ENCODE measurements around the gene VPS4A.

Gene VPS4A

GRCh38 chr16:69307856-69308255 is 3.3 kb upstream of the VPS4A start:
- no peak overlapping the region for H3K4me3 ChIP-seq (ENCODE audit: insufficient read length, low read depth)
- DNase-seq (ENCODE audit: low read depth, low spot score), result no peak
- H3K9me3 ChIP-seq (ENCODE audit: insufficient read depth, low read length), result no peaks in the 10 kb centered on the region
- TF ChIP-seq SUZ12 (IDR thresholded peaks at IDR 0.05; ENCODE audit: extremely low read depth, insufficient read depth, insufficient read length) (no peak), ZNF274 (IDR thresholded peaks at IDR 0.05; ENCODE audit: low read depth, low read length) (no peak), YY1 (IDR thresholded peaks at IDR 0.05; ENCODE audit: insufficient read depth, insufficient read length) (no peak)
- H3K27me3 ChIP-seq (ENCODE audit: insufficient read depth, insufficient read length), result no peaks in the 10 kb centered on the region
- no peaks in the 10 kb centered on the region for H3K4me1 ChIP-seq (ENCODE audit: insufficient read depth, insufficient read length)
- H3K9ac ChIP-seq (ENCODE audit: insufficient read length, low read depth), result no peak overlapping the region
- peaks cover 16% of the 10 kb centered on the region for H3K36me3 ChIP-seq (ENCODE audit: insufficient read depth, insufficient read length, low read length)

DNA sequence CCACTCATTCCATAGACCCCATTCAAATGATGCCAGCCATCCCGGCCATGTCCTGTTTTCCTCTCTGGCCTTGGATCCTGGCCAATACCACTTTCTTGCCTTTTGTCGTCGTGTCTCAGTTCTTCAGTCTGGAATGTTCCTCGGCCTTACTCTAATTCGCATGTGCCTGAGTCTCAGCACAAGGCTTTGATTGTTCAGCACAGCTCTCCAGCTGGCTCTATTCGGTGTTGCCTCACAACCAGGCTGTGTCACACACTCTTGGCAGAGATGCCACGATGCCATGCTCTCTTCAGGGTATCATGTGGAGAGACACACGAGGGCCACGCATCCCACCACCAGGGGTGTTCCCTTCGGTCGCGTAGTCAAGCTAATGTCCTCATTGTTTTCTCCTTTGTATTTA is 1.8 kb upstream of the VPS4A start:
- Histone ChIP-seq H3K27me3 (ENCODE audit: insufficient read depth, insufficient read length) (no peaks in the 10 kb centered on the region), H3K9ac (ENCODE audit: insufficient read length, low read depth) (no peak overlapping the region), H3K9me3 (ENCODE audit: insufficient read depth, low read length) (no peaks in the 10 kb centered on the region), H3K36me3 (ENCODE audit: insufficient read depth, insufficient read length, low read length) (peaks cover 25% of the 10 kb centered on the region), H3K4me1 (ENCODE audit: insufficient read depth, insufficient read length) (no peaks in the 10 kb centered on the region), H3K4me3 (ENCODE audit: insufficient read length, low read depth) (no peak overlapping the region)
- no peak for TF ChIP-seq YY1 (IDR thresholded peaks at IDR 0.05; ENCODE audit: insufficient read depth, insufficient read length)
- TF ChIP-seq SUZ12 (IDR thresholded peaks at IDR 0.05; ENCODE audit: extremely low read depth, insufficient read depth, insufficient read length), result no peak
- no peak for TF ChIP-seq ZNF274 (IDR thresholded peaks at IDR 0.05; ENCODE audit: low read depth, low read length)
- DNase-seq (ENCODE audit: low read depth, low spot score), result no peak

DNA sequence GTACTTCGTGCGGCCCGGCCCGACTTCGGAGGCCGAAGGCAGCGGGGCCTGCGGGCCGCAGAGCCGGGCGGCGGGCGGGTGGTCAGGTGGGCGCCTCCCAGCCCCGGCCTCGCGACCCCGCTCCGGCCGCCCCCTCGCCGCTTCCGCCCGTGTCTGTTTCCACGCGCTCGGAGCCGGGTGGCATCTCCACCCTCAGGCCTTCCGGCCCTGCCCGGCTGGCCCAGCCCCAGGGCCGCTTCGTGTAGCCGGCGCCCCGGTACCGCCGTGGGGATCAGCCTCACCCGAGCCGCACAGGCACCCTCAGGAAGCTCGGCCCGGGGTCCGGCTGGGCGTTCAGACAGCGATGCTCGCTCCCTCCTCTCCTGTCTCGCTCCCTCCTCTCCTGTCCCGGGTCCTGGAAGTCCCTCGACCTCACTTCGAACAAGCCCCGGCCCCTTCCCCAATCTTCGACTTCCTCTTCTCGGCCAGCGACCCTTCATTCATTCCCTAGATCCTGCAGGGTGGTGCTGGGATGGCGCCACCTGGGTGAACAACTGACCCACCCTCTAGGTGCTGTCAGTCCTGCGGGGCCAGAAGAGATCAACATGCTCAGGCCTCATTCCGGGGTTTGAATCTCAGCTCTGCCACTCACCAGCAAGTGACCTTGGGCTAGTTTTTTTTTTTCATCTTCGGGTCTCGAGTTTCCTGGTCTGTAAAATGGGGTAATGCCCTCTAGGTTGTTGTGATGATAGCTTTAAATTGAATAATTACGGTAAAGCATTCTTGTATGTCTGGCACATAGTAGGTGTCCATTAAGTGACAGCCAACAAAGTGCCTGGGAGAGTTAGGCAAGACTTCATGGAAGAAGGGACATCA is 610 bp downstream of the VPS4A start:
- no peaks in the 10 kb centered on the region for H3K4me1 ChIP-seq (ENCODE audit: insufficient read depth, insufficient read length)
- peak overlapping the region; percentile 94 for H3K9ac ChIP-seq (ENCODE audit: insufficient read length, low read depth)
- H3K4me3 ChIP-seq (ENCODE audit: insufficient read length, low read depth), result peak overlapping the region; percentile 89
- H3K27me3 ChIP-seq (ENCODE audit: insufficient read depth, insufficient read length), result no peaks in the 10 kb centered on the region
- TF ChIP-seq SUZ12 (IDR thresholded peaks at IDR 0.05; ENCODE audit: extremely low read depth, insufficient read depth, insufficient read length) (no peak), YY1 (IDR thresholded peaks at IDR 0.05; ENCODE audit: insufficient read depth, insufficient read length) (no peak), ZNF274 (IDR thresholded peaks at IDR 0.05; ENCODE audit: low read depth, low read length) (no peak)
- peaks cover 39% of the 10 kb centered on the region for H3K36me3 ChIP-seq (ENCODE audit: insufficient read depth, insufficient read length, low read length)
- DNase-seq (ENCODE audit: low read depth, low spot score), result no peak
- H3K9me3 ChIP-seq (ENCODE audit: insufficient read depth, low read length), result no peaks in the 10 kb centered on the region

GRCh38 chr16:69313469-69313868 is 2.3 kb downstream of the VPS4A start:
- DNase-seq (ENCODE audit: low read depth, low spot score), result no peak
- TF ChIP-seq SUZ12 (IDR thresholded peaks at IDR 0.05; ENCODE audit: extremely low read depth, insufficient read depth, insufficient read length) (no peak), ZNF274 (IDR thresholded peaks at IDR 0.05; ENCODE audit: low read depth, low read length) (no peak), YY1 (IDR thresholded peaks at IDR 0.05; ENCODE audit: insufficient read depth, insufficient read length) (no peak)
- peaks cover 54% of the 10 kb centered on the region for H3K36me3 ChIP-seq (ENCODE audit: insufficient read depth, insufficient read length, low read length)
- H3K4me3 ChIP-seq (ENCODE audit: insufficient read length, low read depth), result no peak overlapping the region
- H3K9me3 ChIP-seq (ENCODE audit: insufficient read depth, low read length), result no peaks in the 10 kb centered on the region
- no peaks in the 10 kb centered on the region for H3K27me3 ChIP-seq (ENCODE audit: insufficient read depth, insufficient read length)
- no peaks in the 10 kb centered on the region for H3K4me1 ChIP-seq (ENCODE audit: insufficient read depth, insufficient read length)
- H3K9ac ChIP-seq (ENCODE audit: insufficient read length, low read depth), result no peak overlapping the region

- Histone ChIP-seq H3K36me3 (ENCODE audit: insufficient read depth, insufficient read length, low read length) (peaks cover 65% of the 10 kb centered on the region), H3K4me3 (ENCODE audit: insufficient read length, low read depth) (no peak overlapping the region)
Measured at GRCh38 chr16:69314534-69314933, 3.4 kb downstream of the VPS4A start.

DNA sequence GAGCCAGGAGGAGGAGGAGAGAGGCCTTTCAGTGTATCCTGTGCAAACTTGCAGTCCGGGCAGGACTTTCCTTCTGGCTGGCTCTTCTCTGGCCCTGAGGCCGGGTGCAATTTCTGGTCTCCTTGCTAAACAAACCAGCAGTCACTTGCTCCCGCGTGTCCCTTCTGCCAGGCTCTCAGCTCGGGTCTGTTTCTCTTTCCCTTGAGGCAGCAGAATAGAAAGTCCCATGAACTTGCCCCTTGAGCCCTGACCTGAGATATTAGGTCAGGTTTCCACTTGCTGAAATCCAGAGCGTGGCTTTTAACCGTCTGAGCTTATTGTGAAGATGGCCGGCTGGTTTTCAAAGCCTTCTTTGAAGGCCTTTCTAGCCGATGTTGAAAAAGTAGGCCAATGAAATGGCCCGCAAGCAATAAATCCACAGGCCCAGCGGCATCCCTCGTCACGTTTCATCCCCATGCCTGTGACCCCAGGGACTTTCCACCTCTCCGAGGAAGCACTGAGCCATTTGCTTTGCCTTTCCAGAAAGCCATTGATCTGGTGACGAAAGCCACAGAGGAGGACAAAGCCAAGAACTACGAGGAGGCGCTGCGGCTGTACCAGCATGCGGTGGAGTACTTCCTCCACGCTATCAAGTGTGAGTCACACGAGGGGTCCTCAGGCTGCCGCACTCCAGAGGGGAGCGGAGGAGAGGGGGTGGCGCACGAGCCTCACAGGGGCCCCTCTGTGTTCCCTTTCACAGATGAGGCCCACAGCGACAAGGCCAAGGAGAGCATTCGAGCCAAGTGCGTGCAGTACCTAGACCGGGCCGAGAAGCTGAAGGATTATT is 4.5 kb downstream of the VPS4A start:
- no peak for DNase-seq (ENCODE audit: low read depth, low spot score)
- H3K9me3 ChIP-seq (ENCODE audit: insufficient read depth, low read length), result no peaks in the 10 kb centered on the region
- no peak overlapping the region for H3K9ac ChIP-seq (ENCODE audit: insufficient read length, low read depth)
- no peak for TF ChIP-seq ZNF274 (IDR thresholded peaks at IDR 0.05; ENCODE audit: low read depth, low read length)
- TF ChIP-seq YY1 (IDR thresholded peaks at IDR 0.05; ENCODE audit: insufficient read depth, insufficient read length), result no peak
- peaks cover 77% of the 10 kb centered on the region for H3K36me3 ChIP-seq (ENCODE audit: insufficient read depth, insufficient read length, low read length)
- no peak overlapping the region for H3K4me3 ChIP-seq (ENCODE audit: insufficient read length, low read depth)
- H3K27me3 ChIP-seq (ENCODE audit: insufficient read depth, insufficient read length), result no peaks in the 10 kb centered on the region
- H3K4me1 ChIP-seq (ENCODE audit: insufficient read depth, insufficient read length), result no peaks in the 10 kb centered on the region

More at GRCh38 chr16:69314534-69314933, 3.4 kb downstream of the VPS4A start:
- Histone ChIP-seq H3K4me1 (ENCODE audit: insufficient read depth, insufficient read length) (no peaks in the 10 kb centered on the region), H3K27me3 (ENCODE audit: insufficient read depth, insufficient read length) (no peaks in the 10 kb centered on the region), H3K9me3 (ENCODE audit: insufficient read depth, low read length) (no peaks in the 10 kb centered on the region), H3K9ac (ENCODE audit: insufficient read length, low read depth) (peak overlapping the region; percentile 13)
- no peak for TF ChIP-seq YY1 (IDR thresholded peaks at IDR 0.05; ENCODE audit: insufficient read depth, insufficient read length)
- no peak for TF ChIP-seq ZNF274 (IDR thresholded peaks at IDR 0.05; ENCODE audit: low read depth, low read length)
- no peak for TF ChIP-seq SUZ12 (IDR thresholded peaks at IDR 0.05; ENCODE audit: extremely low read depth, insufficient read depth, insufficient read length)
- DNase-seq (ENCODE audit: low read depth, low spot score), result no peak

- TF ChIP-seq ZNF274 (IDR thresholded peaks at IDR 0.05; ENCODE audit: low read depth, low read length) (no peak), YY1 (IDR thresholded peaks at IDR 0.05; ENCODE audit: insufficient read depth, insufficient read length) (no peak), SUZ12 (IDR thresholded peaks at IDR 0.05; ENCODE audit: extremely low read depth, insufficient read depth, insufficient read length) (no peak)
- Histone ChIP-seq H3K4me3 (ENCODE audit: insufficient read length, low read depth) (no peak overlapping the region), H3K9ac (ENCODE audit: insufficient read length, low read depth) (no peak overlapping the region), H3K36me3 (ENCODE audit: insufficient read depth, insufficient read length, low read length) (peaks cover 86% of the 10 kb centered on the region), H3K4me1 (ENCODE audit: insufficient read depth, insufficient read length) (no peaks in the 10 kb centered on the region), H3K9me3 (ENCODE audit: insufficient read depth, low read length) (no peaks in the 10 kb centered on the region), H3K27me3 (ENCODE audit: insufficient read depth, insufficient read length) (no peaks in the 10 kb centered on the region)
- DNase-seq (ENCODE audit: low read depth, low spot score), result no peak
Measured at GRCh38 chr16:69316595-69317034, 5.5 kb downstream of the VPS4A start.

Data from NT2/D1 (cell line).